GM12801 (cell line): Measurements from ENCODE around the gene RASSF4.

Experiments used
- TF ChIP-seq, protein P1 (sequence below): IDR thresholded peaks from one replicate; pipeline ENCODE4 v1.5.1; 2011; ENCODE audit warnings: control low read depth; ENCODE audit not compliant: insufficient read length; ENCODE audit errors: extremely low read depth

RASSF4 gene

DNA sequence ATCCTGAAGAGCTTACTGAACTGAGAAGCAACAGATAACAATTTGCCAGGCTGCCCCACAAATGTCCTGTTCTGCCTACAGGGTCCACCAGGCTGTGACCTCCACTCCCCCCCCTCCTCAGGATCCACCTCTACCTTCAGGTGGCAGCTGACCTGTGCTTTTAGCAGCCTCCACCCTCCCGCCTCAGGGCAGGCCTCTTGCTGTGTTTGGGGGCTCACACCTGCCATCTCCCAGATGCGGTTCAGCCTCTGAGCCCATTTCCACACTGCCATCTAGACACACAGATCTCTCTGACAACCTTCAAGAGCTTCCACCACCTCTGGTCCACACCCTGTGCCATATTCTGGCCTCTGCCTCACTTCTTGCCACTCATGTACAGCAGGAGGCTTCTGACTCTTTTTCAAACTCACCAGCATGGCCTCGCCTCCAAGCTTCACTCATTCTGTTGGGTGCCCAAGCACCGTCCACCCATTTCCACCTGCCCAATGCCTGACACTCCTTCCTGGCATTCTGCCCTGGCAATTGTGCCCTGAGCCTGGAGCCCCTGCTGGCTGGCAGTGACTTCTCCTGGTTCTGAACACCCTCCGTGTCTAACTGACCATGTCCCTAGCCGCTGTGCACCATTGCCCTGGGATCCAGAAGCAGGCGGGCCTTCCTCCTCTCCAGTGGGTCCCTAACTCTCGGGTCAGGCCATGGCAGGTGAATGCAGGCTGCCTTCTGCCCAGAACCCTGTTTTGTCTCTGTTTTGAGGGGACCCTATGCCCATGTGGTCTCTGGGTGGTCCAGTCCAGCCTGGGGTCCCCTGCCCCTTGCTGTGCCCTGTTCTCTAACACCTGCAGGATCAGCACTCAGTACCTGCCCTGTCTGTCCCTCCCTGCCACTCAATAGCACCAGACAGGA lies 30.0 kb upstream of the RASSF4 start:
- TF ChIP-seq, protein P1, sequence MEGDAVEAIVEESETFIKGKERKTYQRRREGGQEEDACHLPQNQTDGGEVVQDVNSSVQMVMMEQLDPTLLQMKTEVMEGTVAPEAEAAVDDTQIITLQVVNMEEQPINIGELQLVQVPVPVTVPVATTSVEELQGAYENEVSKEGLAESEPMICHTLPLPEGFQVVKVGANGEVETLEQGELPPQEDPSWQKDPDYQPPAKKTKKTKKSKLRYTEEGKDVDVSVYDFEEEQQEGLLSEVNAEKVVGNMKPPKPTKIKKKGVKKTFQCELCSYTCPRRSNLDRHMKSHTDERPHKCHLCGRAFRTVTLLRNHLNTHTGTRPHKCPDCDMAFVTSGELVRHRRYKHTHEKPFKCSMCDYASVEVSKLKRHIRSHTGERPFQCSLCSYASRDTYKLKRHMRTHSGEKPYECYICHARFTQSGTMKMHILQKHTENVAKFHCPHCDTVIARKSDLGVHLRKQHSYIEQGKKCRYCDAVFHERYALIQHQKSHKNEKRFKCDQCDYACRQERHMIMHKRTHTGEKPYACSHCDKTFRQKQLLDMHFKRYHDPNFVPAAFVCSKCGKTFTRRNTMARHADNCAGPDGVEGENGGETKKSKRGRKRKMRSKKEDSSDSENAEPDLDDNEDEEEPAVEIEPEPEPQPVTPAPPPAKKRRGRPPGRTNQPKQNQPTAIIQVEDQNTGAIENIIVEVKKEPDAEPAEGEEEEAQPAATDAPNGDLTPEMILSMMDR, result no peak

DNA sequence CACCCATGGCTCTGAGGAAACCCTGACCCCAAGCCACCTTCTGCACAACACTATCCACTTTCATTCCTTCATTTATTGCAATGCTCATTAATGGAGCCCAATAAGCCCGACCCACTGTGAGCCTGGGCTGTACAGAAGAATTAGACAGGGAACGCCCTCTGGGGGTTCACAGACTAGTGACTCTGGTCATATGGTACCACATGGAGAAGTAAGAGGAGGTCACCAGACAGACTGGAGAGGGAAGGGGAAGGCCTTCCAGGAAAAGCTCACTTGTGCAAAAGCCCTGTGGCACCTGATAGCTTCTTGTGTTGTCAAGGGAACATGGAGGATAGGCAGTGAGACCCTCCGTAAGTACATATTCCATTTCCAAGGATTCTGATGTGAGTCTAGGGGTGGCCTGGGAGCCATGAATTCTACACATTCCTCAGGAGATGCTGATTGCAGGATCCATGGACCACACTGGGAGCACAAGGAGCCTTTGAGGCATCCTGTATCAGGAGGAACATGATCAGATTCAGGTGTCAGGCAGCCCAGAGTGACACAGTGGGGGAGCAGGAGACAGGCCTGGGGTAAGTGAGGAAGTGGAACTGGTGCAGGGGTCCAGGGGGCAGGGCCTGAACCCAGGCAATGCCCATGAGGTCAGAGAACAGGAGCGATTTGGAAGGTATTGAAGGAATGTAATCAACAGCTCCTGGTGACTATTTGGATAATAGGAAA lies 28.5 kb upstream of the RASSF4 start:
- TF ChIP-seq, protein P1, result no peak

DNA sequence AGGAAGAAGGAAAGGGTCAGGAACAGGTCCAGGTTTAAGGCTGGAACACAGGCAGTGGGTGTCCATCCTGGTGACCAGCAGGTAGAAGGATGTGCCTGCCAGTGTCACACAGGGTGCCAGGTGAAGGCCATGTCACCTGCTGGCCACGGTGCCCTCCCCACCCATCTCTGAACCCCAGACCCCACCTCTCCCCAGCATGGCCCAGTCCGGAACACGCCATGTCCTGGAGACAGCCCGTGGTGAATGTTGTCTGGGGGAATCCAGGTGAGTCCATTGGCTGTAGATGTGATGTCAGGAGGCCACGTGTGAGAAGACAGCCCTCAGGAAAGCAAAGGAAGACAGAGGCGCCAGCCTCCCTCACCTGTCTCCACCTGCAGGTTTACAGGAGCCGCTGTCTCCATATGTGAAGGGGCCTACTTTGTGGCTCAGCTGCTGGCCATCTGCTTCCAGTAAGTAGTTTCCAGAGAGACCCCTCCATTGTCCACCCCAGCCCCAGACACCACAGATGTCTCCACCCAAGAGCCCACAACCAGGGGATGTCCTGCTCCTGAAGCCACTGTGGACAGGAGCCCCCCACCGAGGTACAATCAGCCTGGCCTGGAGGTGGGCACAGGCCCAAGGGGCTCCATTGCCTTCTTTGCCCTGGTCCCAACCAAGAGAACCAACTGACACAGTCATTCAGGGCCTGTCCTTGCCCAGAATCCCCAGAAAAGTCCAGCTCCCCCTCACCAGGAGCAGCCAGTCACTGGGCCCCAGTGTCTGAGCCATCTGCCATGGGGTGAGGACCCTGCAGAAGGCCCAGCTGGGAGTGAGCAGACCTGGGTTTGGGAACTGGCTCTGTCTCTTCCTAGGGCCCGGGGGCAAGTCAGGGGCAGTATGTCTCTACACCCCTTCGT lies 27.7 kb upstream of the RASSF4 start:
- TF ChIP-seq, protein P1, result no peak

DNA sequence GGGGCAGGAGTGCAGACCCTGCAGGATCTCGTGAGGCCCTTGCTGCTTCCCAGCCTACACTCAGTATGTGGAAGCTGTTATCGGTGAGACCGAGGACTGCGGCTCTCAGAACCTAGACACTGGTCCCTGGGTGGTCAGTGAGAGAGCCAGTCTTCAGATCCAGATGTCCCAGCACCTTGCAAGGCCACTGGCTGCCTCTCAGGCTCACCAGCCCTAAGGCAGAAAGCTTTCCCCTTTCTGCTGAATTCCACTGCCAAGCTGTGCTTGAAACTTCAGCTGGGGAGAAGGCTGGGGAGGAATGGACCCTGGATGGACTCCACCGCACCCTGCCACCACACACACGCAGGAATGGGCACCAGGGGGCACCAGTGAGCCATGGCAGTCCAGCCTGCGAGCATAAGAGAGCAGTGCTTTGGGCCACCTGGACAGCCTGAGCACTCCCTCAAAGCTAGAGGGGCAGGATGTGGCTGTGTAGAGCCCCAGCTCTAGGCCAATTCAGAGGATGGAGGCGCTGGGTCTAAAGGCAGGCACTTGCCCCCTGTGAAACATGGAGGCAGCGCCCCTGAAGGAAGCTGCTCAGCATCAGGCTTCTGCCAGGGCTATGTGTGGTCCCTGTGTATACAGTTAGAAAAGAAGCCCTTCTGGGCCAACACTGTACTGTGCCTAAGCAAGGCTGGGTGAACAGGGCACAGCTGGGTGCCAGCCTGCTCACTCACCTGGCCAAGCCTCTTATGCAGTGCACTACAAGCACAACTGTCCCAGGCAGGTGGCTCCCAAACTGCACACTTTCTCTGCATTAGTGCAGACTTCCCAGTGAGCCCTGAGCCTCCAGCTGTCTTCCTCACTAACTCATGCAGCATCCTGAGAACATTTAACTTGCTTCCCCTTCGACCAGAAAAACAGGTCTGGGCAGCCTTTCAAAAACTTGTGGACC lies 26.8 kb upstream of the RASSF4 start:
- TF ChIP-seq, protein P1, result peak; percentile 42

DNA sequence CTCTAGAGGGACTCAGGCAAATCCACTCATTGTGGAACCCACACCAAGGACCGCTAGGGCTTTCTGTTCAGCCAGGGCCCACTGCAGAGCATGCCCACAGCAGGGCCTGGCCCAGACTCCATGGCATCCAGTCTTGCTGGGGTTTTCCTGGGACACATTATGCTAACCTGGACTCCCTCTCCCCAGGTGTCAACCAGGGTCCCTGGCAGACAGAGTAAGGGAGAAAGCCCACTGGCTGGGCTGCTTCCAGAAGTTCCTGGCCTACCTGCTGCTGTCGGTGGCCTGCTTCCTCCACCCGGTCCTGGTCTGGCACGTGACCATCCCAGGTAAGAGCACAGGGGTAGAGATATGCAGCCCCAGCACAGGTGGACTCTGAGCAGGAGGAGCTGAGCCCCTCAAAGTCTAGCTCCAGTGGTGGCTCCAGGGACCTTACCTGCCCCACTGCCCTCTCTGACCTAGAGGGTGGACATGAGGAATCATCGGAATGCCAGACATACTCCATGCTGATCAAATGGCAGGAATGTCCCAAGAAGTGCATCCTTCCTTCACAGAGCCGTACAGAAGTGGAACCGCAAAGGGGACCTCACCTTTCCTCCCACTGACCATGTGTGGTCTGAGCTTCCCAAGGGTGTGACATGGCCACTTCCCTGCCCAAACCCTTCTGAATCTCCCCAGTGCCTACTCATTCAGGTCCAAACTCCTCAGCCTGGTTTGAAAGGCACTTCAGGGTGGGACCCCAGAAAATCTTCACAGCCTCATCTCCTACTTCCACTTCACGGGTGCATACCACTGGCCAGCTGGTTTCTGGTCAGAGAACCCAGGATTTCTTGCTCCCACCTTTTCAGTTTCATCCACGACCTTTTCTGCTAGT lies 25.9 kb upstream of the RASSF4 start:
- TF ChIP-seq, protein P1, result no peak
